ENCODE data around the gene VTA1.

GRCh38 chr6:142121342-142121741, 25.7 kb upstream of the VTA1 start:
- TF ChIP-seq CTCF (IDR thresholded peaks at IDR 0.05) (no peak), POLR2A (IDR thresholded peaks at IDR 0.05; ENCODE audit: low read depth) (no peak)

All from esophagus muscularis mucosa (tissue), 3 donors.